ENCODE data around the gene BST2. TPM values are rescaled to one million over a fixed set of nuclear protein-coding genes. Genes with fewer than 3 reads are reported as not detected.

Gene BST2
- total RNA-seq, 3 donors from 2014 or later (not counting 1 experiment from before 2014, with no cell fraction given), result 84.8 to 106 (median 100) TPM

DNA sequence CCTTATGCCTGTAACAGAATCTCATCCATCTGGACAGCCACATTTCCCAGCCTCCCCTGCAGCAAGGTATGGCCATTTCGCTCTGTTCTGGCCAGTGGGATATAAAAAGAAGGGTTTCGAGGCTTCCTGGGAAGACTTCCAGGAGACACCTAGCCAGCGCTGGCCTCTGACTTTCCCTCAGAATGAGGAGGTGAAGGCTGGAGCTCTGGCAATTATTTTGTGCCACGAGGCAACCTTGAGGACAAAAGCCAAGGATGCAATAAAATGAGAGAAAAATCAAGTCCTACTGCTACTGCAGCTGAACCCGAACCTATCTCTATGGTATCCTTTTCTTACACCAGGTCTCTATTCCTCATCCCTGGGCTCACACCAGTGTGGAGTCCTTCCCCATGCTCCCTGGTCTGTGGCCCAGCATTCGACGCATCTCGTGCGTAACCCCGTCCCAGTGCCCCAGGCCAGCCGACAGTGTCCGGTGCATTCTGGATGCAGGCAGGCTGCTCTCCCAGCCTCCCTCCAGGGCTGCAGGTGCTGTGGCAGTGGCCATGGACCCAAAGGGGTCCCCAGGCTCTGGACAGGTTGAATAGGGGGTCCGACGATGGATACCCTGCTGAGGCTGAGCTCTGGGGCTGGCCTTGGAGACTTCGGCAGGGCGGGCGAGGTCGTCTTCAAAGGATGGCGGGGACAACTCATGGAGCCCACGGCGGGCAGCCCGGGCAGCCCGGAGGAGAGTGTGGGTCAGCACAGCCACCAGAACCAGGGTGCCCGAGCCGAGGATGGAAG, 30.9 kb upstream of the BST2 start:
- Mint-ChIP-seq H3K27ac (no peak overlapping the region), H3K4me3 (no peak overlapping the region), H3K27me3 (ENCODE audit: low read depth in 2 of 2) (no peaks in the 10 kb centered on the region), H3K4me1 (no peaks in the 10 kb centered on the region), H3K9me3 (no peaks in the 10 kb centered on the region), H3K36me3 (no peaks in the 10 kb centered on the region)
- no peak overlapping the region for H3K4me3 ChIP-seq (ENCODE audit: low read length)
- no peak overlapping the region for H3K27ac ChIP-seq (ENCODE audit: low read length)
- DNase-seq (no peak), ATAC-seq (no peak)
- WGBS (ENCODE audit: insufficient coverage), result 97% methylated on average over 25 of the region's 25 CpGs
- H3K36me3 ChIP-seq (ENCODE audit: control insufficient read depth, insufficient read depth, low read length), result no peaks in the 10 kb centered on the region
- no peaks in the 10 kb centered on the region for H3K27me3 ChIP-seq (ENCODE audit: control insufficient read depth, insufficient read depth, low read length)
- no peaks in the 10 kb centered on the region for H3K4me1 ChIP-seq (ENCODE audit: control insufficient read depth, insufficient read depth, low read length)
- TF ChIP-seq, protein P1, sequence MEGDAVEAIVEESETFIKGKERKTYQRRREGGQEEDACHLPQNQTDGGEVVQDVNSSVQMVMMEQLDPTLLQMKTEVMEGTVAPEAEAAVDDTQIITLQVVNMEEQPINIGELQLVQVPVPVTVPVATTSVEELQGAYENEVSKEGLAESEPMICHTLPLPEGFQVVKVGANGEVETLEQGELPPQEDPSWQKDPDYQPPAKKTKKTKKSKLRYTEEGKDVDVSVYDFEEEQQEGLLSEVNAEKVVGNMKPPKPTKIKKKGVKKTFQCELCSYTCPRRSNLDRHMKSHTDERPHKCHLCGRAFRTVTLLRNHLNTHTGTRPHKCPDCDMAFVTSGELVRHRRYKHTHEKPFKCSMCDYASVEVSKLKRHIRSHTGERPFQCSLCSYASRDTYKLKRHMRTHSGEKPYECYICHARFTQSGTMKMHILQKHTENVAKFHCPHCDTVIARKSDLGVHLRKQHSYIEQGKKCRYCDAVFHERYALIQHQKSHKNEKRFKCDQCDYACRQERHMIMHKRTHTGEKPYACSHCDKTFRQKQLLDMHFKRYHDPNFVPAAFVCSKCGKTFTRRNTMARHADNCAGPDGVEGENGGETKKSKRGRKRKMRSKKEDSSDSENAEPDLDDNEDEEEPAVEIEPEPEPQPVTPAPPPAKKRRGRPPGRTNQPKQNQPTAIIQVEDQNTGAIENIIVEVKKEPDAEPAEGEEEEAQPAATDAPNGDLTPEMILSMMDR (IDR thresholded peaks at IDR 0.05), result no peak
- peaks cover under 1% of the 10 kb centered on the region for H3K9me3 ChIP-seq (ENCODE audit: control insufficient read depth, insufficient read depth, low read length)
- intact Hi-C loops (cut with micrococcal nuclease), result no loop called here

DNA sequence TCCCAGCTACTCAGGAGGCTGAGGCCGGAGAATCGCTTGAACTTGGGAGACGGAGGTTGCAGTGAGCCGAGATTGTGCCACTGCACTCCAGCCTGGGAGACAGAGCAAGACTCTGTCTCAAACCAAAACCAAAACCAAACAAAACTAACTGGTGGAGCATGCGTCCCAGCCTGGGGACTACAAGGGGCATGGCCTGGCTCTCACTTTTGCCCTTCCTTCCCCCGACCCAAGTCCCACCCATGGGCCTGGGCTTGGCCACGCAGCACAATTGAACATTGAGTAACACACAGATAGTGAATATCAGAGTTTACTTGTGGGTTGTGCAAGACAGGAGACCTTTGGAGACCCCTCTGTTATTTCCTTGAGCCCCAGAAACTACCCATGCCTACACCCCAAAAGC, 29.8 kb upstream of the BST2 start:
- intact Hi-C loops (cut with micrococcal nuclease), result no loop called here
- no peaks in the 10 kb centered on the region for H3K36me3 ChIP-seq (ENCODE audit: control insufficient read depth, insufficient read depth, low read length)
- no peaks in the 10 kb centered on the region for H3K27me3 ChIP-seq (ENCODE audit: control insufficient read depth, insufficient read depth, low read length)
- DNase-seq, result no peak
- no peak overlapping the region for H3K27ac ChIP-seq (ENCODE audit: low read length)
- no peak overlapping the region for H3K4me3 ChIP-seq (ENCODE audit: low read length)
- Mint-ChIP-seq H3K4me1 (no peaks in the 10 kb centered on the region), H3K9me3 (no peaks in the 10 kb centered on the region), H3K27ac (no peak overlapping the region), H3K36me3 (no peaks in the 10 kb centered on the region), H3K4me3 (no peak overlapping the region), H3K27me3 (ENCODE audit: low read depth in 2 of 2) (no peaks in the 10 kb centered on the region)
- H3K4me1 ChIP-seq (ENCODE audit: control insufficient read depth, insufficient read depth, low read length), result no peaks in the 10 kb centered on the region
- TF ChIP-seq, protein P1 (IDR thresholded peaks at IDR 0.05), result no peak
- no peak for ATAC-seq
- WGBS (ENCODE audit: insufficient coverage), result 83% methylated on average over 7 of the region's 7 CpGs
- no peaks in the 10 kb centered on the region for H3K9me3 ChIP-seq (ENCODE audit: control insufficient read depth, insufficient read depth, low read length)

DNA sequence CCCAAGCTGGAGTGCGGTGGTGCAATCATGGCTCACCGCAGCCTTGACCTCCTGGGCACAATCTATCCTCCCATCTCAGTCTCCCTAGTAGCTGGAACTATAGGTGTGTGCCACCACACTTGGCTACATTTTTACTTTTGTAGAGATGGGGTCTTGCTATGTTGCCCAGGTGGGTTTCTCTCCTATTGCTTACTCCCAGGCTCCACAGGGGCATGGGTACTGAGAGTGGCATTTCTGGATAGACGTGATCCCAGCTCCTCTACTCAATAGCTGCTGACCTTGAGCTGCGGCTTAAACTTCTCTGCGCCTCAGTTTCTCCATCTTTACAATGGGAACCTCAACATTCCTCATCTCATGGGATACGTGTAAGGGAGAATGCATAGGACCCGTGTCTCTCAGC, 26.0 kb upstream of the BST2 start:
- no peaks in the 10 kb centered on the region for H3K4me1 Mint-ChIP-seq
- no peaks in the 10 kb centered on the region for H3K9me3 Mint-ChIP-seq
- H3K27ac Mint-ChIP-seq, result no peak overlapping the region
- no peak for DNase-seq
- intact Hi-C loops (cut with micrococcal nuclease), result no loop called here
- no peaks in the 10 kb centered on the region for H3K9me3 ChIP-seq (ENCODE audit: control insufficient read depth, insufficient read depth, low read length)
- H3K27me3 Mint-ChIP-seq (ENCODE audit: low read depth in 2 of 2), result no peaks in the 10 kb centered on the region
- H3K4me1 ChIP-seq (ENCODE audit: control insufficient read depth, insufficient read depth, low read length), result no peaks in the 10 kb centered on the region
- no peaks in the 10 kb centered on the region for H3K36me3 Mint-ChIP-seq
- H3K27ac ChIP-seq (ENCODE audit: low read length), result no peak overlapping the region
- no peak for ATAC-seq
- H3K4me3 Mint-ChIP-seq, result no peak overlapping the region
- TF ChIP-seq, protein P1 (IDR thresholded peaks at IDR 0.05), result no peak
- no peaks in the 10 kb centered on the region for H3K27me3 ChIP-seq (ENCODE audit: control insufficient read depth, insufficient read depth, low read length)
- 87% methylated on average over 7 of the region's 7 CpGs for WGBS (ENCODE audit: insufficient coverage)
- H3K4me3 ChIP-seq (ENCODE audit: low read length), result no peak overlapping the region
- H3K36me3 ChIP-seq (ENCODE audit: control insufficient read depth, insufficient read depth, low read length), result no peaks in the 10 kb centered on the region

DNA sequence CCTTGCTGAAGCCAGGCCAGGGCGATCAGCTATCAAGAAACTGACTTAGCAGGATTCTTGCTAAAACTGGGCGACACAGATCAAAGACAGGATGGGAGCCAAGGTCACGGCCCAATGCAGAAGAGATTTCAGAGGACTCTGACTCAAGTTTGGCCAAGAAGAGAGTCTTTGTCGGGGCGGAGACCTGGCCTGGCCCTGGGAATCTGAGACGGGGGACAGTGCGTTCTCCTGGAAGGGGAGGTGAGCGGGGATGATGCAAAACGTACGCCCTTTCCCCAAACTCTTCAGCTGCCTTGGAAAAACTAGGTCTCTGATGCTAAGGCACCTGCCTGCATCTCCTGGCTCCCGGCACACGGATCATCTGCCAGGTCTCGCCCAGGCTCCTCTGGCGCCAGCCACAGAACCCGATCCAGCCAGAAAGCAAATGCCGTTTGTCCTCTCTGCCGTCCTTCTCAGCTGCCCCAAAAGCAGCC, 24.2 kb upstream of the BST2 start:
- no peak for ATAC-seq
- Mint-ChIP-seq H3K36me3 (no peaks in the 10 kb centered on the region), H3K4me3 (no peak overlapping the region), H3K9me3 (no peaks in the 10 kb centered on the region), H3K27me3 (ENCODE audit: low read depth in 2 of 2) (no peaks in the 10 kb centered on the region), H3K4me1 (peaks cover 0 to 6% of the 10 kb centered on the region in 2 donors), H3K27ac (no peak overlapping the region)
- no peak overlapping the region for H3K4me3 ChIP-seq (ENCODE audit: low read length)
- no peaks in the 10 kb centered on the region for H3K27me3 ChIP-seq (ENCODE audit: control insufficient read depth, insufficient read depth, low read length)
- no peak for DNase-seq
- no peak overlapping the region for H3K27ac ChIP-seq (ENCODE audit: low read length)
- H3K36me3 ChIP-seq (ENCODE audit: control insufficient read depth, insufficient read depth, low read length), result no peaks in the 10 kb centered on the region
- H3K9me3 ChIP-seq (ENCODE audit: control insufficient read depth, insufficient read depth, low read length), result no peaks in the 10 kb centered on the region
- H3K4me1 ChIP-seq (ENCODE audit: control insufficient read depth, insufficient read depth, low read length), result peaks cover 3% of the 10 kb centered on the region
- intact Hi-C loops (cut with micrococcal nuclease), result no loop called here
- TF ChIP-seq, protein P1 (IDR thresholded peaks at IDR 0.05), result no peak
- WGBS (ENCODE audit: insufficient coverage), result 94% methylated on average over 17 of the region's 17 CpGs
